ENCODE data around the gene ERCC1.

- TF ChIP-seq CTCF (IDR thresholded peaks at IDR 0.05), result no peak
- TF ChIP-seq POLR2A (IDR thresholded peaks at IDR 0.05), result no peak
Observed at GRCh38 chr19:45451850-45452387, 28.2 kb upstream of the ERCC1 start.

All from adrenal gland (tissue), 5 donors.